HG03097 (cell line): ENCODE data around the gene ALX4.

Experiments
- ATAC-seq: cut with Tn5 transposase; IDR thresholded peaks from one replicate; pipeline ENCODE4 v1.9.1; 2021; ENCODE audit not compliant: unreplicated experiment, low FRiP score

The ALX4 gene

GRCh38 chr11:44250421-44250820 lies 59.5 kb downstream of the ALX4 start:
- no peak for ATAC-seq

- no peak for ATAC-seq
These were observed 61.8 kb downstream of the ALX4 start for GRCh38 chr11:44248109-44248508.

GRCh38 chr11:44247508-44247907 lies 62.4 kb downstream of the ALX4 start:
- ATAC-seq, result no peak

- no peak for ATAC-seq
These were observed 63.2 kb downstream of the ALX4 start for GRCh38 chr11:44246726-44247125.

GRCh38 chr11:44244639-44245310 lies 65.2 kb downstream of the ALX4 start:
- no peak for ATAC-seq

GRCh38 chr11:44243595-44244343 lies 66.2 kb downstream of the ALX4 start:
- ATAC-seq, result no peak

- ATAC-seq, result no peak
These were observed 66.9 kb downstream of the ALX4 start for GRCh38 chr11:44243086-44243485.

GRCh38 chr11:44241851-44242250 lies 68.1 kb downstream of the ALX4 start:
- ATAC-seq, result no peak

- no peak for ATAC-seq
These were observed 72.8 kb downstream of the ALX4 start for GRCh38 chr11:44237156-44237555.

- ATAC-seq, result no peak
These were observed 73.6 kb downstream of the ALX4 start for GRCh38 chr11:44236296-44236695.

GRCh38 chr11:44235765-44236201 lies 74.2 kb downstream of the ALX4 start:
- no peak for ATAC-seq

- no peak for ATAC-seq
These were observed 80.3 kb downstream of the ALX4 start for GRCh38 chr11:44229624-44230023.

- ATAC-seq, result no peak
These were observed 80.8 kb downstream of the ALX4 start for GRCh38 chr11:44229098-44229497.

- no peak for ATAC-seq
These were observed 81.6 kb downstream of the ALX4 start for GRCh38 chr11:44228379-44228778.

- ATAC-seq, result no peak
These were observed 83.0 kb downstream of the ALX4 start for GRCh38 chr11:44226945-44227344.

GRCh38 chr11:44226490-44226889 lies 83.4 kb downstream of the ALX4 start:
- no peak for ATAC-seq

- no peak for ATAC-seq
These were observed 85.0 kb downstream of the ALX4 start for GRCh38 chr11:44224867-44225501.

- ATAC-seq, result no peak
These were observed 86.7 kb downstream of the ALX4 start for GRCh38 chr11:44223238-44223637.

- no peak for ATAC-seq
These were observed 87.9 kb downstream of the ALX4 start for GRCh38 chr11:44221992-44222391.

GRCh38 chr11:44221456-44221855 lies 88.5 kb downstream of the ALX4 start:
- ATAC-seq, result no peak
